GM08714 (cell line): ENCODE measurements around the gene ACER2.

Experiments used
- H3K4me3 ChIP-seq: fragments of 200-500 bp; sonication (Bioruptor generic); 2 replicates; pipeline ENCODE4 v1.5.1; 2014; ENCODE audit warnings: mild to moderate bottlenecking, low read length, inconsistent platforms
- ZNF274 ChIP-seq: IDR thresholded peaks from 2 replicates; pipeline ENCODE4 v1.6.1; 2012; ENCODE audit warnings: mild to moderate bottlenecking, low read depth, low read length

ACER2 gene

GRCh38 chr9:19479874-19480273 is 71.1 kb downstream of the ACER2 start:
- no peak overlapping the region for H3K4me3 ChIP-seq
- TF ChIP-seq ZNF274: no peak

GRCh38 chr9:19480345-19480744 is 71.5 kb downstream of the ACER2 start:
- no peak overlapping the region for H3K4me3 ChIP-seq
- no peak for TF ChIP-seq ZNF274

GRCh38 chr9:19481121-19481870 is 72.5 kb downstream of the ACER2 start:
- no peak overlapping the region for H3K4me3 ChIP-seq
- TF ChIP-seq ZNF274: no peak

- H3K4me3 ChIP-seq: no peak overlapping the region
- no peak for TF ChIP-seq ZNF274
Observed at GRCh38 chr9:19481971-19482404, 73.2 kb downstream of the ACER2 start.

- no peak overlapping the region for H3K4me3 ChIP-seq
- no peak for TF ChIP-seq ZNF274
Observed at GRCh38 chr9:19484699-19485098, 75.9 kb downstream of the ACER2 start.

GRCh38 chr9:19485193-19485592 is 76.4 kb downstream of the ACER2 start:
- TF ChIP-seq ZNF274: no peak
- no peak overlapping the region for H3K4me3 ChIP-seq

GRCh38 chr9:19486803-19487202 is 78.0 kb downstream of the ACER2 start:
- TF ChIP-seq ZNF274: no peak
- H3K4me3 ChIP-seq: no peak overlapping the region

- TF ChIP-seq ZNF274: no peak
- H3K4me3 ChIP-seq: no peak overlapping the region
Observed at GRCh38 chr9:19488721-19489120, 79.9 kb downstream of the ACER2 start.

GRCh38 chr9:19490269-19490668 is 81.5 kb downstream of the ACER2 start:
- no peak for TF ChIP-seq ZNF274

GRCh38 chr9:19490828-19491227 is 82.0 kb downstream of the ACER2 start:
- no peak for TF ChIP-seq ZNF274
- no peak overlapping the region for H3K4me3 ChIP-seq

More at GRCh38 chr9:19490269-19490668, 81.5 kb downstream of the ACER2 start:
- H3K4me3 ChIP-seq: no peak overlapping the region

GRCh38 chr9:19492775-19493173 is 84.0 kb downstream of the ACER2 start:
- TF ChIP-seq ZNF274: no peak
- H3K4me3 ChIP-seq: no peak overlapping the region

GRCh38 chr9:19493174-19493811 is 84.5 kb downstream of the ACER2 start:
- TF ChIP-seq ZNF274: no peak
- H3K4me3 ChIP-seq: no peak overlapping the region

GRCh38 chr9:19493876-19494275 is 85.1 kb downstream of the ACER2 start:
- no peak for TF ChIP-seq ZNF274
- no peak overlapping the region for H3K4me3 ChIP-seq

- TF ChIP-seq ZNF274: no peak
- no peak overlapping the region for H3K4me3 ChIP-seq
Observed at GRCh38 chr9:19495186-19496028, 86.6 kb downstream of the ACER2 start.
